Neural cell (in vitro differentiated cells): ENCODE measurements around the gene TOR4A. TPM values are rescaled to one million over a fixed set of nuclear protein-coding genes. Genes with fewer than 3 reads are reported as not detected.

Experiments
- H2AFZ ChIP-seq: fragments of 200-600, 300-800 bp; sonication (generic), shearing (Covaris generic); 2 replicates; pipeline ENCODE4 v1.6.0; 2014; ENCODE audit warnings: low read depth, mild to moderate bottlenecking, antibody characterized with exemption, low read length, moderate library complexity
- H3F3A ChIP-seq: fragments of 200-600 bp; shearing (Covaris generic); 2 replicates; pipeline ENCODE4 v1.6.1; 2016; ENCODE audit warnings: mild to moderate bottlenecking, moderate library complexity, mixed read lengths, antibody characterized with exemption, low read length; ENCODE audit not compliant: insufficient read depth, poor library complexity, severe bottlenecking
- H3K27ac ChIP-seq: fragments of 200-600, 300-800 bp; sonication (generic), shearing (Covaris generic); 2 replicates; pipeline ENCODE4 v1.5.1; 2014; ENCODE audit warnings: mild to moderate bottlenecking, low read length, moderate library complexity
- H3K27me3 ChIP-seq: fragments of 300-800, 200-600 bp; sonication (generic), shearing (Covaris generic); 2 replicates; pipeline ENCODE4 v1.6.0; 2014; ENCODE audit warnings: mild to moderate bottlenecking, low read depth, low read length, moderate library complexity; ENCODE audit not compliant: insufficient read depth
- H3K36me3 ChIP-seq: fragments of 300-800, 200-600 bp; sonication (generic), shearing (Covaris generic); 2 replicates; pipeline ENCODE4 v1.5.1; 2014; ENCODE audit warnings: mild to moderate bottlenecking, antibody characterized with exemption, low read length, moderate library complexity; ENCODE audit not compliant: insufficient read depth
- H3K4me2 ChIP-seq: fragments of 300-800, 200-600 bp; sonication (generic), shearing (Covaris generic); 2 replicates; pipeline ENCODE4 v1.6.0; 2014; ENCODE audit warnings: mild to moderate bottlenecking, low read length
- H3K4me3 ChIP-seq: fragments of 300-800, 200-600 bp; sonication (generic), shearing (Covaris generic); 2 replicates; pipeline ENCODE4 v1.5.1; 2014; ENCODE audit warnings: mild to moderate bottlenecking, low read length, moderate library complexity
- H3K79me2 ChIP-seq: fragments of 200-600 bp; shearing (Covaris generic); replicated peaks from 2 replicates; pipeline ENCODE4 v1.6.0; 2014; ENCODE audit warnings: mild to moderate bottlenecking, low read length, moderate library complexity; ENCODE audit not compliant: insufficient read depth
- H3K9ac ChIP-seq: fragments of 300-800, 200-600 bp; sonication (generic), shearing (Covaris generic); 2 replicates; pipeline ENCODE4 v1.6.1; 2016; ENCODE audit warnings: mild to moderate bottlenecking, low read length, mixed read lengths
- H3K9me2 ChIP-seq: fragments of 200-600 bp; shearing (Covaris generic); 2 replicates; pipeline ENCODE4 v1.6.1; 2016; ENCODE audit warnings: mild to moderate bottlenecking, low read length, mixed read lengths; ENCODE audit not compliant: insufficient read depth
- H3K9me3 ChIP-seq: fragments of 200-600, 300-800 bp; sonication (generic), shearing (Covaris generic); 2 replicates; pipeline ENCODE4 v1.6.1; 2016; ENCODE audit warnings: mild to moderate bottlenecking, mixed run types, low read length, moderate library complexity, mixed read lengths
- H4K20me1 ChIP-seq: fragments of 200-600 bp; shearing (Covaris generic); 2 replicates; pipeline ENCODE4 v1.6.1; 2016; ENCODE audit warnings: mild to moderate bottlenecking, mixed run types; ENCODE audit not compliant: insufficient read depth
- CTCF ChIP-seq: fragments of 450-650 bp; IDR thresholded peaks from 2 replicates; pipeline ENCODE4 v1.5.1; 2014; ENCODE audit warnings: antibody characterized with exemption, mild to moderate bottlenecking, moderate library complexity; ENCODE audit not compliant: poor library complexity, severe bottlenecking
- EP300 ChIP-seq: fragments of 450-650 bp; conservative IDR thresholded peaks from 2 replicates; pipeline ENCODE4 v1.6.1; 2014; ENCODE audit warnings: antibody characterized with exemption, mild to moderate bottlenecking, moderate library complexity; ENCODE audit not compliant: poor library complexity, severe bottlenecking
- EZH2 ChIP-seq: fragments of 200-600, 300-800 bp; shearing (Covaris generic), sonication (generic); IDR thresholded peaks from 2 replicates; pipeline ENCODE4 v1.6.1; 2014; ENCODE audit warnings: antibody characterized with exemption, low read length, borderline replicate concordance, mild to moderate bottlenecking; ENCODE audit not compliant: insufficient read depth, poor library complexity, severe bottlenecking
- MXI1 ChIP-seq: fragments of 450-650 bp; conservative IDR thresholded peaks from 2 replicates; pipeline ENCODE4 v1.6.1; 2014; ENCODE audit warnings: antibody characterized with exemption, mild to moderate bottlenecking; ENCODE audit not compliant: poor library complexity, severe bottlenecking
- POLR2AphosphoS5 ChIP-seq: IDR thresholded peaks from 2 replicates; pipeline ENCODE4 v1.6.1; 2012
- RAD21 ChIP-seq: fragments of 450-650 bp; conservative IDR thresholded peaks from 2 replicates; pipeline ENCODE4 v1.6.1; 2014; ENCODE audit warnings: antibody characterized with exemption, mild to moderate bottlenecking, moderate library complexity
- REST ChIP-seq: IDR thresholded peaks from 2 replicates; pipeline ENCODE4 v1.6.1; 2012; ENCODE audit warnings: borderline replicate concordance
- SMC3 ChIP-seq: fragments of 450-650 bp; conservative IDR thresholded peaks from 2 replicates; pipeline ENCODE4 v1.6.1; 2014; ENCODE audit warnings: antibody characterized with exemption, mild to moderate bottlenecking, moderate library complexity; ENCODE audit not compliant: poor library complexity
- TAF1 ChIP-seq: IDR thresholded peaks from 2 replicates; pipeline ENCODE4 v1.6.1; 2012; ENCODE audit warnings: low read depth
- polyA plus RNA-seq: library from polyadenylated mRNA; depleted of rRNA; stranded (reverse); fragments of >200 nt; gene quantifications from 2 replicates; pipeline ENCODE4 v1.2.3, GENCODE V29; 2014

TOR4A gene
- polyA plus RNA-seq, 1 donor from 2014 or later: 0.50 TPM

- Histone ChIP-seq H3K79me2 (no peaks in the 10 kb centered on the region), H4K20me1 (no peaks in the 10 kb centered on the region), H3K9ac (no peak overlapping the region), H3K36me3 (no peaks in the 10 kb centered on the region), H3K4me2 (no peak overlapping the region), H3K9me3 (no peaks in the 10 kb centered on the region), H3K9me2 (no peaks in the 10 kb centered on the region), H3K4me3 (no peak overlapping the region), H2AFZ (no peak overlapping the region), H3K27me3 (no peaks in the 10 kb centered on the region), H3K27ac (no peak overlapping the region), H3F3A (no peaks in the 10 kb centered on the region)
- TF ChIP-seq MXI1 (no peak), SMC3 (no peak), REST (no peak), EZH2 (no peak), TAF1 (no peak), EP300 (no peak), POLR2AphosphoS5 (no peak)
These were observed 29.3 kb downstream of the TOR4A start for GRCh38 chr9:137306850-137307254.

GRCh38 chr9:137307255-137308056 lies 29.9 kb downstream of the TOR4A start:
- H3K4me2 ChIP-seq: no peak overlapping the region

More at GRCh38 chr9:137307255-137308056, 29.9 kb downstream of the TOR4A start:
- Histone ChIP-seq H3K4me3 (no peak overlapping the region), H3K27me3 (no peaks in the 10 kb centered on the region), H3K9me3 (no peaks in the 10 kb centered on the region), H3K79me2 (no peaks in the 10 kb centered on the region), H3K9me2 (no peaks in the 10 kb centered on the region), H2AFZ (no peak overlapping the region), H3K27ac (no peak overlapping the region), H4K20me1 (no peaks in the 10 kb centered on the region), H3F3A (no peaks in the 10 kb centered on the region), H3K36me3 (no peaks in the 10 kb centered on the region), H3K9ac (no peak overlapping the region)
- no peak for TF ChIP-seq EP300
- no peak for TF ChIP-seq REST
- no peak for TF ChIP-seq EZH2
- TF ChIP-seq POLR2AphosphoS5: no peak
- no peak for TF ChIP-seq MXI1
- TF ChIP-seq TAF1: no peak
- no peak for TF ChIP-seq SMC3
- no peak for TF ChIP-seq RAD21
- TF ChIP-seq CTCF: no peak
